A673 (cell line): ENCODE measurements around the gene ST3GAL4. TPM values are rescaled to one million over a fixed set of nuclear protein-coding genes. Genes with fewer than 3 reads are reported as not detected.

ENCODE experiments used
- BruUV-seq: library from RNA; stranded (reverse); fragments of 400-500 nt; replicated peaks from 2 replicates; lab custom pipeline; 2021; lab: Mats Ljungman, UMichigan
- CTCF ChIA-PET: fragments of 300-600 bp; sonication (Branson Sonifier 250); formaldehyde crosslinking; loops from one replicate; lab custom pipeline; 2022; ENCODE audit warnings: antibody characterized with exemption; lab: Charles Lee
- POLR2A ChIA-PET: fragments of 300-600 bp; sonication (Branson Sonifier 250); formaldehyde crosslinking; loops from one replicate; lab custom pipeline; 2022; ENCODE audit warnings: antibody characterized with exemption; ENCODE audit not compliant: low non-redundant PET; lab: Charles Lee
- DNase-seq: peaks from one replicate; pipeline ENCODE4 v3.0.0-alpha.2; 2015; ENCODE audit warnings: low spot score
- H3K27ac ChIP-seq: fragments of 200-600 bp; sonication (generic); 2 replicates; pipeline ENCODE4 v1.5.1; 2016; ENCODE audit warnings: mixed run types, low read depth, mild to moderate bottlenecking, mixed read lengths, antibody characterized with exemption, low read length; ENCODE audit not compliant: poor library complexity, severe bottlenecking
- H3K27me3 ChIP-seq: fragments of 200-600 bp; sonication (generic); replicated peaks from 2 replicates; pipeline ENCODE4 v1.6.1; 2017; ENCODE audit warnings: mixed run types, low read depth, mild to moderate bottlenecking, mixed read lengths, antibody characterized with exemption, low read length; ENCODE audit not compliant: insufficient read depth, poor library complexity
- H3K36me3 ChIP-seq: fragments of 200-600 bp; sonication (generic); 2 replicates; pipeline ENCODE4 v1.6.1; 2016; ENCODE audit warnings: mixed run types, mild to moderate bottlenecking, mixed read lengths, antibody characterized with exemption, low read length; ENCODE audit not compliant: insufficient read depth, poor library complexity, severe bottlenecking
- H3K4me1 ChIP-seq: fragments of 200-600 bp; sonication (generic); 2 replicates; pipeline ENCODE4 v1.6.1; 2017; ENCODE audit warnings: mixed run types, mild to moderate bottlenecking, mixed read lengths, antibody characterized with exemption, low read length; ENCODE audit not compliant: insufficient read depth, poor library complexity, severe bottlenecking
- H3K4me3 ChIP-seq: fragments of 200-600 bp; sonication (generic); 2 replicates; pipeline ENCODE4 v1.5.1; 2016; ENCODE audit warnings: low read depth, mixed run types, mild to moderate bottlenecking, mixed read lengths, low read length; ENCODE audit not compliant: poor library complexity, severe bottlenecking
- H3K9me3 ChIP-seq: fragments of 200-600 bp; sonication (generic); 2 replicates; pipeline ENCODE4 v1.6.1; 2016; ENCODE audit warnings: mixed run types, low read depth, mild to moderate bottlenecking, mixed read lengths, antibody characterized with exemption, low read length; ENCODE audit not compliant: poor library complexity, severe bottlenecking
- EZH2 ChIP-seq: fragments of 200-600 bp; sonication (generic); IDR thresholded peaks from 2 replicates; pipeline ENCODE4 v1.6.1; 2017; ENCODE audit warnings: borderline replicate concordance, low read depth, mild to moderate bottlenecking, mixed read lengths, antibody characterized with exemption, low read length; ENCODE audit not compliant: poor library complexity, severe bottlenecking
- intact Hi-C: fragments of 100-400 bp; cut with micrococcal nuclease; formaldehyde crosslinking; loops from one replicate; pipeline ENCODE4 v1.10.0; 2022; ENCODE audit not compliant: unreplicated experiment
- total RNA-seq: library from RNA; stranded (reverse); gene quantifications from 2 replicates; pipeline ENCODE4 v1.2.3, GENCODE V29; 2021
- TF ChIP-seq, protein P1 (sequence below): fragments of 300-800, 200-600 bp; sonication (generic); conservative IDR thresholded peaks from 2 replicates; pipeline ENCODE4 v1.5.1; 2017; ENCODE audit warnings: low read depth, mild to moderate bottlenecking, antibody characterized with exemption, low read length, moderate library complexity, mixed read lengths

ST3GAL4 gene
- total RNA-seq, 1 experiment from 2014 or later, result 29.9 TPM

- no peak overlapping the region for H3K4me3 ChIP-seq
- peaks cover 3% of the 10 kb centered on the region for H3K36me3 ChIP-seq
- H3K4me1 ChIP-seq, result peaks cover 3% of the 10 kb centered on the region
- no TSS peak for BruUV-seq
- CTCF ChIA-PET, result no interaction called here
- POLR2A ChIA-PET, result no interaction called here
- no peaks in the 10 kb centered on the region for H3K9me3 ChIP-seq
- intact Hi-C loops, result no loop called here
- H3K27ac ChIP-seq, result no peak overlapping the region
- H3K27me3 ChIP-seq, result no peaks in the 10 kb centered on the region
- no peak for DNase-seq
- TF ChIP-seq, protein P1, sequence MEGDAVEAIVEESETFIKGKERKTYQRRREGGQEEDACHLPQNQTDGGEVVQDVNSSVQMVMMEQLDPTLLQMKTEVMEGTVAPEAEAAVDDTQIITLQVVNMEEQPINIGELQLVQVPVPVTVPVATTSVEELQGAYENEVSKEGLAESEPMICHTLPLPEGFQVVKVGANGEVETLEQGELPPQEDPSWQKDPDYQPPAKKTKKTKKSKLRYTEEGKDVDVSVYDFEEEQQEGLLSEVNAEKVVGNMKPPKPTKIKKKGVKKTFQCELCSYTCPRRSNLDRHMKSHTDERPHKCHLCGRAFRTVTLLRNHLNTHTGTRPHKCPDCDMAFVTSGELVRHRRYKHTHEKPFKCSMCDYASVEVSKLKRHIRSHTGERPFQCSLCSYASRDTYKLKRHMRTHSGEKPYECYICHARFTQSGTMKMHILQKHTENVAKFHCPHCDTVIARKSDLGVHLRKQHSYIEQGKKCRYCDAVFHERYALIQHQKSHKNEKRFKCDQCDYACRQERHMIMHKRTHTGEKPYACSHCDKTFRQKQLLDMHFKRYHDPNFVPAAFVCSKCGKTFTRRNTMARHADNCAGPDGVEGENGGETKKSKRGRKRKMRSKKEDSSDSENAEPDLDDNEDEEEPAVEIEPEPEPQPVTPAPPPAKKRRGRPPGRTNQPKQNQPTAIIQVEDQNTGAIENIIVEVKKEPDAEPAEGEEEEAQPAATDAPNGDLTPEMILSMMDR, result no peak
- TF ChIP-seq EZH2, result no peak
Observed at GRCh38 chr11:126413843-126414405, 58.4 kb downstream of the ST3GAL4 start.

DNA sequence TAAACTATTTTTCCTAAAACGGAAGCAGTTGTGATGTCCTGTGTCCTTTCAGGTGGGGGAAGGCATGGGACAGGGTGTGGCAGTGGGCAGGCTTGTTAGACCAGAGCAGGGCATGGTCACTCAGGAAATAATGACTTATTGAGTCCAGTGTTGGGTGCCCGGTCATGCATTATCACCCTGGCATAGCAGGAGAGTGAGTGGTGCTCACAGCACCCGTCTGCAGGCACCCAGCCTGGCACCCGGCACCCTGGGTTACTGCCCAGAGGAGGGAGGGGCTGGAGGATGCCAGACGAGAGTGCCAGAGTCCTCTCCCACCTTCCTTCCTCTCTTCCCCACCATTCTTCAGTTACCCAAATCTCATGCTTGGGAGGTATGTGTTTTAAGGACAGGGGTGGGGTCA, 59.1 kb downstream of the ST3GAL4 start:
- no peak for TF ChIP-seq EZH2
- TF ChIP-seq, protein P1, result no peak
- Histone ChIP-seq H3K4me3 (no peak overlapping the region), H3K36me3 (peaks cover 3% of the 10 kb centered on the region), H3K27ac (no peak overlapping the region), H3K27me3 (no peaks in the 10 kb centered on the region), H3K9me3 (no peaks in the 10 kb centered on the region), H3K4me1 (peaks cover 3% of the 10 kb centered on the region)
- POLR2A ChIA-PET, result no interaction called here
- BruUV-seq, result no TSS peak
- DNase-seq, result no peak
- CTCF ChIA-PET, result no interaction called here
- intact Hi-C loops, result loop anchor here (5.0 kb wide), 1 partner anchor 102 kb away; no protein-coding TSS in a partner anchor

DNA sequence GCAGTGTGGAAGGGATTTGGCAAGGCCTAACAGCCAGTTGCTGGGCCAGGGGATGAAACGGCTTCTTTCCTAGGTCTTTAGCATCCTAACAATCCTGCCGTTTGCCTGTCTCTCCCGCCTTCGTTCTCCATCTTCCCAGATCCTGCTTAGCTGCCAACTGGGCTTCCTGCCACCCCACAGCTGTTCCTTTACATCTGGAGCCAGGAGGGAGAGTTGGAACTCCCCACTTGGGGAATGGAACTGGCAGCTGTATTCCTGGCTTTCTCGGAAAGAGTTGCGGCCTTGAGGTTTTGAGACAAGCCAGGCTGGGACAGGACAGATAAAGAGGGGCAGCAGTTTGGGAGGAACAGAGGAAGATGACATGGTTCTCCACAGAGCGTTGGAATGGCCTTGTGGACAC, 59.6 kb downstream of the ST3GAL4 start:
- POLR2A ChIA-PET, result no interaction called here
- H3K27ac ChIP-seq, result no peak overlapping the region
- no peak for DNase-seq
- no peaks in the 10 kb centered on the region for H3K27me3 ChIP-seq
- H3K36me3 ChIP-seq, result peaks cover 3% of the 10 kb centered on the region
- TF ChIP-seq, protein P1, result no peak
- no peak for TF ChIP-seq EZH2
- H3K4me3 ChIP-seq, result no peak overlapping the region
- H3K4me1 ChIP-seq, result peaks cover 3% of the 10 kb centered on the region
- CTCF ChIA-PET, result no interaction called here
- BruUV-seq, result no TSS peak
- intact Hi-C loops, result loop anchor here (5.0 kb wide), 1 partner anchor 103 kb away; no protein-coding TSS in a partner anchor
- no peaks in the 10 kb centered on the region for H3K9me3 ChIP-seq
